C4-2B (cell line): ENCODE measurements around the gene CSPG5.

Source experiments
- CTCF ChIP-seq: fragments of 450-650 bp; conservative IDR thresholded peaks from 2 replicates; pipeline ENCODE4 v1.5.1; 2017; ENCODE audit warnings: mild to moderate bottlenecking
- ZFX ChIP-seq: fragments of 450-650 bp; IDR thresholded peaks from 2 replicates; pipeline ENCODE4 v1.6.1; 2017

DNA sequence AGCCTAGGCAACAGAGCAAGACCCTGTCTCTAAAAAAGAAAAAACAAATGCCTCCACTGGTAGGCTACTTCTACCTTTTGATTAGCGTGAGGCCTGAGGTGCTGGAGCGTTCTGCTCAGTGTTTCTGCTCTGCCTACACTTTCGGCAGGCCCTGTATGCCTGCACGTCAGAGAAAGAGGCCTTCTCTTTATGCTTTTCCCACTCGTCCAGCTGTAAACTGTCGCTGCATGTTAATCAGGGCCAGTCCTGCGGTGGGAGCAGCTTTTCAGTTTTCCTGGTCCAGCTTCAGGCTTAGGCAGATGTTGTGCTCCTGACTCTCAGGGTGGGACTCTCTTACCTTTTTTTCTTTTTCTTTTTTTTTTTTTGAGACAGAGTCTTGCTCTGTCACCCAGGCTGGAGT, 25.3 kb downstream of the CSPG5 start:
- no peak for TF ChIP-seq CTCF
- TF ChIP-seq ZFX: no peak
